Measurements from ENCODE around the gene B4GALT5. TPM values are rescaled to one million over a fixed set of nuclear protein-coding genes. Genes with fewer than 3 reads are reported as not detected.

The B4GALT5 gene
- total and polyA plus RNA-seq, 7 donors, result 17.1 to 46.0 (median 21.4) TPM

Small RNAs within 50 kb of the gene (small RNA-seq; reads per million reads assigned to genes)
- 0 reads per million in 3 donors for gene RN7SL197P
- gene SNRPFP1, result 0 reads per million in 3 donors

Other genes starting within 250 kb of the B4GALT5 start
- gene KCNB1, start 231.2 kb downstream of the B4GALT5 start, total RNA-seq, result 10 to 100 TPM; 11.8 to 20.6 (median 18.8) TPM
- gene KCNB1, start 231.2 kb downstream of the B4GALT5 start, polyA plus RNA-seq, result 1 to 10 TPM in 1 of 3 donors, under 1 TPM in 1, not detected in 1; under 0.01 to 2.5 TPM
- 100 to 1,000 TPM in 1 of 4 donors, 10 to 100 TPM in 3; 55.3 to 241 (median 82.5) TPM for gene PTGIS, start 145.7 kb downstream of the B4GALT5 start, total RNA-seq
- gene PTGIS, start 145.7 kb downstream of the B4GALT5 start, polyA plus RNA-seq, result 10 to 100 TPM in 1 of 3 donors, 1 to 10 TPM in 1, under 1 TPM in 1; 0.46 to 12.0 (median 5.8) TPM
- 1 to 10 TPM; 4.9 to 8.7 (median 6.0) TPM for gene SLC9A8, start 99.0 kb upstream of the B4GALT5 start, total RNA-seq
- gene SLC9A8, start 99.0 kb upstream of the B4GALT5 start, polyA plus RNA-seq, result 10 to 100 TPM in 1 of 3 donors, 1 to 10 TPM in 2; 1.8 to 14.7 (median 2.4) TPM
- gene SPATA2, start 201.7 kb upstream of the B4GALT5 start, total RNA-seq, result 1 to 10 TPM; 2.1 to 4.7 (median 2.7) TPM
- 10 to 100 TPM; 10.7 to 12.5 (median 10.8) TPM for gene SPATA2, start 201.7 kb upstream of the B4GALT5 start, polyA plus RNA-seq
- 100 to 1,000 TPM; 121 to 151 (median 136) TPM for gene RNF114, start 222.5 kb upstream of the B4GALT5 start, total RNA-seq
- gene RNF114, start 222.5 kb upstream of the B4GALT5 start, polyA plus RNA-seq, result 10 to 100 TPM; 59.5 to 61.7 (median 61.0) TPM